Measurements from ENCODE around the gene CDKL2.

The CDKL2 gene

GRCh38 chr4:75643651-75644050, 13.3 kb upstream of the CDKL2 start:
- in situ Hi-C loops (cut with HindIII; ENCODE audit: low sequenced_read_pairs): no loop called here

- in situ Hi-C loops (cut with HindIII; ENCODE audit: low sequenced_read_pairs): no loop called here
Measured at GRCh38 chr4:75639124-75639695, 8.9 kb upstream of the CDKL2 start.

GRCh38 chr4:75637827-75638226, 7.5 kb upstream of the CDKL2 start:
- in situ Hi-C loops (cut with HindIII; ENCODE audit: low sequenced_read_pairs): no loop called here

- in situ Hi-C loops (cut with HindIII; ENCODE audit: low sequenced_read_pairs): no loop called here
Measured at GRCh38 chr4:75637176-75637575, 6.8 kb upstream of the CDKL2 start.

GRCh38 chr4:75634951-75635350, 4.6 kb upstream of the CDKL2 start:
- in situ Hi-C loops (cut with HindIII; ENCODE audit: low sequenced_read_pairs): no loop called here

GRCh38 chr4:75634281-75634680, 4.0 kb upstream of the CDKL2 start:
- in situ Hi-C loops (cut with HindIII; ENCODE audit: low sequenced_read_pairs): no loop called here

GRCh38 chr4:75633846-75634245, 3.5 kb upstream of the CDKL2 start:
- in situ Hi-C loops (cut with HindIII; ENCODE audit: low sequenced_read_pairs): no loop called here

GRCh38 chr4:75630937-75631329, 605 bp upstream of the CDKL2 start:
- in situ Hi-C loops (cut with HindIII; ENCODE audit: low sequenced_read_pairs): no loop called here

GRCh38 chr4:75629239-75629638, 1.1 kb downstream of the CDKL2 start:
- in situ Hi-C loops (cut with HindIII; ENCODE audit: low sequenced_read_pairs): no loop called here

- in situ Hi-C loops (cut with HindIII; ENCODE audit: low sequenced_read_pairs): no loop called here
Measured at GRCh38 chr4:75623026-75623425, 7.3 kb downstream of the CDKL2 start.

GRCh38 chr4:75621715-75622114, 8.6 kb downstream of the CDKL2 start:
- in situ Hi-C loops (cut with HindIII; ENCODE audit: low sequenced_read_pairs): no loop called here

GRCh38 chr4:75612306-75612705, 18.0 kb downstream of the CDKL2 start:
- in situ Hi-C loops (cut with HindIII; ENCODE audit: low sequenced_read_pairs): no loop called here

GRCh38 chr4:75605928-75606327, 24.4 kb downstream of the CDKL2 start:
- in situ Hi-C loops (cut with HindIII; ENCODE audit: low sequenced_read_pairs): loop anchor here (5.0 kb wide), 1 partner anchor 44 kb away; no protein-coding TSS in a partner anchor

- in situ Hi-C loops (cut with HindIII; ENCODE audit: low sequenced_read_pairs): no loop called here
Measured at GRCh38 chr4:75599647-75600046, 30.7 kb downstream of the CDKL2 start.

- in situ Hi-C loops (cut with HindIII; ENCODE audit: low sequenced_read_pairs): no loop called here
Measured at GRCh38 chr4:75598390-75598789, 31.9 kb downstream of the CDKL2 start.

- in situ Hi-C loops (cut with HindIII; ENCODE audit: low sequenced_read_pairs): no loop called here
Measured at GRCh38 chr4:75596061-75596460, 34.3 kb downstream of the CDKL2 start.

GRCh38 chr4:75593393-75593792, 36.9 kb downstream of the CDKL2 start:
- in situ Hi-C loops (cut with HindIII; ENCODE audit: low sequenced_read_pairs): no loop called here

GRCh38 chr4:75584067-75584466, 46.3 kb downstream of the CDKL2 start:
- in situ Hi-C loops (cut with HindIII; ENCODE audit: low sequenced_read_pairs): no loop called here

- in situ Hi-C loops (cut with HindIII; ENCODE audit: low sequenced_read_pairs): no loop called here
Measured at GRCh38 chr4:75567725-75568124, 62.6 kb downstream of the CDKL2 start.

GRCh38 chr4:75566911-75567310, 63.4 kb downstream of the CDKL2 start:
- in situ Hi-C loops (cut with HindIII; ENCODE audit: low sequenced_read_pairs): no loop called here

- in situ Hi-C loops (cut with HindIII; ENCODE audit: low sequenced_read_pairs): no loop called here
Measured at GRCh38 chr4:75565481-75565880, 64.8 kb downstream of the CDKL2 start.

- in situ Hi-C loops (cut with HindIII; ENCODE audit: low sequenced_read_pairs): loop anchor here (5.0 kb wide), 2 partner anchors 43 to 88 kb away; no protein-coding TSS in a partner anchor
Measured at GRCh38 chr4:75564023-75564422, 66.3 kb downstream of the CDKL2 start.

- in situ Hi-C loops (cut with HindIII; ENCODE audit: low sequenced_read_pairs): loop anchor here (5.0 kb wide), 2 partner anchors 46 to 91 kb away; no protein-coding TSS in a partner anchor
Measured at GRCh38 chr4:75561789-75562188, 68.5 kb downstream of the CDKL2 start.
